Measurements from ENCODE around the gene TTC39A. TPM values are rescaled to one million over a fixed set of nuclear protein-coding genes. Genes with fewer than 3 reads are reported as not detected.

TTC39A gene
- total RNA-seq, 4 donors from 2014 or later: 25.6 to 39.8 (median 30.7) TPM

DNA sequence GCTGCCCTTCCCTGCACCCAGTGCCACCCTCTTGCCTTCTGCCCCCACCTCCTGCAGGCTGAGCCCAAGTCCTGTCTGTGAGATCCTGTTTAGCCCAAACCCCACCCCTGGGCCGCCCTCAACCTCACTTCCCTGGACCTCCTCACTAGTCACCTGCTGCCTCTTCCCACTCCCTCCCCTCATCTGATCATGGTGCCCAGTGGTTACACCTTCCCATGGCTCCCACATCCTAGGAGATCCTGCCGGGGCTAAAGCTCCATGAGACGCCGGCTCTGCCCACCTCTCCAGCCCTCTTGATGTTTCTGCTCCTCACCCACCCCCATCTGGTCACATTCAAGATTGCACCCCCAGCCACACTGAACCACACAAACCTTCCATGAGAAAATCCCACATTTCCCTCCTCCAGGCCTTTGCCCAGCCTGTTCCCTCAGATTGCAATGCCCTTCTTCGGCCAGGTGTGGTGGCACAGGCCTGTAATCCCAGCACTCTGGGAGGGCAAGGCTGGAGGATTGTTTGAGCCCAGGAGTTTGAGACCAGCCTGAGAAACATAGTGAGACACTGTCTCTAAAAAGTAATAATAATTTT, 17.0 kb downstream of the TTC39A start:
- peak in 1 of 3 donors; percentile 42 for DNase-seq
- TF ChIP-seq POLR2A (IDR thresholded peaks at IDR 0.05): no peak
- TF ChIP-seq, protein P1, sequence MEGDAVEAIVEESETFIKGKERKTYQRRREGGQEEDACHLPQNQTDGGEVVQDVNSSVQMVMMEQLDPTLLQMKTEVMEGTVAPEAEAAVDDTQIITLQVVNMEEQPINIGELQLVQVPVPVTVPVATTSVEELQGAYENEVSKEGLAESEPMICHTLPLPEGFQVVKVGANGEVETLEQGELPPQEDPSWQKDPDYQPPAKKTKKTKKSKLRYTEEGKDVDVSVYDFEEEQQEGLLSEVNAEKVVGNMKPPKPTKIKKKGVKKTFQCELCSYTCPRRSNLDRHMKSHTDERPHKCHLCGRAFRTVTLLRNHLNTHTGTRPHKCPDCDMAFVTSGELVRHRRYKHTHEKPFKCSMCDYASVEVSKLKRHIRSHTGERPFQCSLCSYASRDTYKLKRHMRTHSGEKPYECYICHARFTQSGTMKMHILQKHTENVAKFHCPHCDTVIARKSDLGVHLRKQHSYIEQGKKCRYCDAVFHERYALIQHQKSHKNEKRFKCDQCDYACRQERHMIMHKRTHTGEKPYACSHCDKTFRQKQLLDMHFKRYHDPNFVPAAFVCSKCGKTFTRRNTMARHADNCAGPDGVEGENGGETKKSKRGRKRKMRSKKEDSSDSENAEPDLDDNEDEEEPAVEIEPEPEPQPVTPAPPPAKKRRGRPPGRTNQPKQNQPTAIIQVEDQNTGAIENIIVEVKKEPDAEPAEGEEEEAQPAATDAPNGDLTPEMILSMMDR (IDR thresholded peaks at IDR 0.05): peak in 3 of 6 experiments; percentile 9 to 30 (median 13)
- H3K9me3 ChIP-seq: no peaks in the 10 kb centered on the region
- H3K4me1 ChIP-seq: peaks cover 0 to 18% (median 0%) of the 10 kb centered on the region in 4 donors
- H3K27me3 ChIP-seq: no peaks in the 10 kb centered on the region
- no peaks in the 10 kb centered on the region for H3K36me3 ChIP-seq
- H3K4me3 ChIP-seq: no peak overlapping the region
- peak overlapping the region in 3 of 4 donors; percentile 9 to 39 (median 36) for H3K27ac ChIP-seq

DNA sequence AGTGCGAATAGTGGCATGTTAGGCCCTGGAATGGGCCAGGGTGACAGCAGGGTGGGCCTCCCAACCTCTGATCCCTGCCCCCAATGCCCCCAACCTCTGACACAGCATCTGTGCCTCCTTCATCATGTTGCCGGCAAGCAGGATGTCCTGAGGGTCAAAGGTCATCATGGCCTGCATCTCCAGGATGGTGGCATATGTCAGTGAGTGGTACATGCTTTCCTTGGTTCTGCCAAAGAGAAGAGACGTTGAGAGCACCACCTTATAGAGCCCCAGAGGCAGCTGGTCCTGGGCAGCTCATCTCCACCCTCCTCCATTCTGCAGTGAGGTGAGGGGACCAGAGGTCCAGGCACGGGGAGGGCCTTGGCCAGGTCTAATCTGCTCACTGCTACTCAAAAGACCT, 17.6 kb downstream of the TTC39A start:
- no peak for DNase-seq
- no peaks in the 10 kb centered on the region for H3K36me3 ChIP-seq
- H3K4me1 ChIP-seq: peaks cover 0 to 18% (median 0%) of the 10 kb centered on the region in 4 donors
- no peak overlapping the region for H3K27ac ChIP-seq
- no peak for TF ChIP-seq POLR2A (IDR thresholded peaks at IDR 0.05)
- TF ChIP-seq, protein P1 (IDR thresholded peaks at IDR 0.05): no peak
- no peak overlapping the region for H3K4me3 ChIP-seq
- H3K9me3 ChIP-seq: no peaks in the 10 kb centered on the region
- H3K27me3 ChIP-seq: no peaks in the 10 kb centered on the region

DNA sequence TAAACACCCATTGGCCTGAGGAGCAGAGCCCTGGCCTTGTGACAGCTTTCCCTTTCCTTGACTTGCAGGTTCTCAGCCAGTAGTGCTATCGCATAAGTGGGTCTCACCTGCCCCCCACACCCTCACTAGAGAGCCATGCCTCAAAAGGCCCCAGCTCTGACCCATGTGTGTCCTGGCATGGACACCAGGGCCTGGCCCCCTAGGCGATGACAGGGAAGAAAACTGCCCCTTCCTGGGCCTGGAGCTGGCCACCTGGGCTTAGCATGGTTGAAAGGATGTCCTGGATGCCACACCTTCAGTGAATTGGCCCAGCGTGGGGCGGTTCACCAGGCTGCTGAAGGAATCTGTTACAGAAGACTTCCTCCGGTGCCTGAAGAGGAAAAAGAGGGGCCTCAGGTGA, 18.5 kb downstream of the TTC39A start:
- Histone ChIP-seq H3K9me3 (no peaks in the 10 kb centered on the region), H3K4me1 (peaks cover 0 to 18% (median 0%) of the 10 kb centered on the region in 4 donors), H3K4me3 (no peak overlapping the region), H3K27ac (no peak overlapping the region), H3K36me3 (no peaks in the 10 kb centered on the region), H3K27me3 (no peaks in the 10 kb centered on the region)
- no peak for DNase-seq
- TF ChIP-seq, protein P1 (IDR thresholded peaks at IDR 0.05): no peak
- TF ChIP-seq POLR2A (IDR thresholded peaks at IDR 0.05): no peak

DNA sequence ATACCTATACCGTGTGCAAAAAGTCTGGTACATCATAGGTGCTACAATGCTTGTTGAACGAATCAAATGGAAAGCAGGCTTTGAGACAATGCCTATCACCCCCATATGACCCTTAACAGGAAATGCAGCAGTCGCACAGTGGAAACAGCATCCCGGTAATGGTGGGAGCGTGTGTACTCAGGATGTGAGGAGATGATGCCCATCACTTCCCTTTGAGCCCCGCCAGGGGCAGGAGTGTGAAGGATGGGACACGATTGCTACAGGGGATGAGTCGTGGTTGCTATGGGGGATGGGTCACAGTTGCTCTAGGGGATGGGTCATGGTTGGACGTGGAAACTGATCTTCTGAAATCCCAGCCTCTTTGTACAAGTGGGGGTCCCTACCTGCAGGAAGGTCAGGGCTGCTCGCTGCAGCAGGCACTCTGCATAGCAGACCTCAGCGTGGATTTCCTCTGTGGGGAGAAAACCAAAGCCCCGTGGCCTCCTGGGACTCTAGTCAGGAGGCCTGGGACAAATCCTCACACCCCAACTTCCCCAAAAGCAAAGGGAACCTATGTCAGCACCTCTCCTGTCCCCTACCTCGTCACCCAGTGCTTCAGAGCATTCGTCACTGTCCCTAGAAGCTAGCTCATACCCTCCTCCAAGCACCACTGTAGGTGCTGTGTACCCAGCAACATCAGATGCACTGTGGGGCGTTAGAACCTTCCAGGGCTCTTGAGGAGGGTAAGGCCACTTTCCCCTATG, 19.3 kb downstream of the TTC39A start:
- Histone ChIP-seq H3K4me1 (peaks cover 0 to 18% (median 0%) of the 10 kb centered on the region in 4 donors), H3K27ac (no peak overlapping the region), H3K36me3 (no peaks in the 10 kb centered on the region), H3K9me3 (no peaks in the 10 kb centered on the region), H3K4me3 (no peak overlapping the region), H3K27me3 (no peaks in the 10 kb centered on the region)
- no peak for DNase-seq
- TF ChIP-seq, protein P1 (IDR thresholded peaks at IDR 0.05): no peak
- no peak for TF ChIP-seq POLR2A (IDR thresholded peaks at IDR 0.05)

DNA sequence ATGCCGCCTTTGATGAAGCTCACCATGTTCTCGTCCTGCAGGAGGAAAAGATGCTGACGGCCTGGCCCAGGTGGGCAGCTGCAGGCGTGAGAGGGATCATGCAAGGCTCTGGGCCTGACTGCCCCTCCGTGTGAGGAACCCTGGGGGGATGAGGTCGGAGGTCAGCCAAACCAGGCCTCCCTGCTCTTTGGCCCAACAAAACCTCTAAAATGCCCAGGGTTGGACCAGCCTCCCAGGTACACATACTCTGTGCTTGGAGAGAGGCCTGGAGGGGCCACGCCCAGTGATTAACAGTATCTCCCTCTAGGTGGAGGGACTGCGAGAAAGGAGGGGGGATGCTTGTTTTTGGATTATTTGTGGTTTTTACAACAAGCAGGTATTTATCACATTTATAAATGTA, 21.1 kb downstream of the TTC39A start:
- H3K9me3 ChIP-seq: no peaks in the 10 kb centered on the region
- H3K4me1 ChIP-seq: peaks cover 0 to 28% (median 1%) of the 10 kb centered on the region in 4 donors
- H3K36me3 ChIP-seq: no peaks in the 10 kb centered on the region
- no peak overlapping the region for H3K27ac ChIP-seq
- H3K4me3 ChIP-seq: no peak overlapping the region
- no peak for TF ChIP-seq POLR2A (IDR thresholded peaks at IDR 0.05)
- TF ChIP-seq, protein P1 (IDR thresholded peaks at IDR 0.05): no peak
- no peaks in the 10 kb centered on the region for H3K27me3 ChIP-seq
- no peak for DNase-seq
